OCI-LY7 (cell line): ENCODE data around the gene OR2V2. TPM values are rescaled to one million over a fixed set of nuclear protein-coding genes. Genes with fewer than 3 reads are reported as not detected.
"Not testable (repeated sequence)": the region's sequence is repeated elsewhere in the genome, so short reads cannot be mapped to it uniquely, and the experiment has no call there.

Experiments
- BruUV-seq: library from RNA; stranded (reverse); fragments of 400-500 nt; replicated peaks from 2 replicates; lab custom pipeline; 2021; lab: Mats Ljungman, UMichigan
- CTCF ChIA-PET: fragments of 300-600 bp; sonication (Branson Sonifier 250); formaldehyde crosslinking; loops from one replicate; lab custom pipeline; 2022; ENCODE audit warnings: antibody characterized with exemption; ENCODE audit not compliant: unreplicated experiment; lab: Charles Lee
- POLR2A ChIA-PET: fragments of 300-600 bp; sonication (Branson Sonifier 250); formaldehyde crosslinking; loops from one replicate; lab custom pipeline; 2022; ENCODE audit warnings: antibody characterized with exemption; lab: Charles Lee
- DNase-seq: peaks from one replicate; pipeline ENCODE4 v3.0.0-alpha.2; 2015; ENCODE audit warnings: low spot score
- H2AFZ ChIP-seq: fragments of 200-600 bp; sonication (generic), shearing (Covaris generic); 2 replicates; pipeline ENCODE4 v1.6.1; 2014; ENCODE audit warnings: mild to moderate bottlenecking, antibody characterized with exemption, low read length, moderate library complexity
- H3K27ac ChIP-seq: fragments of 200-600 bp; sonication (generic); 2 replicates; pipeline ENCODE4 v1.5.1; 2014; ENCODE audit warnings: mixed run types, low read depth, mild to moderate bottlenecking, moderate library complexity, low read length, inconsistent platforms; ENCODE audit not compliant: poor library complexity, severe bottlenecking
- H3K36me3 ChIP-seq: fragments of 200-600 bp; sonication (generic); 2 replicates; pipeline ENCODE4 v1.6.1; 2014; ENCODE audit warnings: mild to moderate bottlenecking, antibody characterized with exemption, low read length, moderate library complexity, mixed read lengths; ENCODE audit not compliant: insufficient read depth
- H3K4me1 ChIP-seq: fragments of 200-600 bp; sonication (generic); 2 replicates; pipeline ENCODE4 v1.5.1; 2014; ENCODE audit warnings: mild to moderate bottlenecking, low read length; ENCODE audit not compliant: insufficient read depth, poor library complexity, severe bottlenecking
- H3K4me2 ChIP-seq: fragments of 200-600 bp; sonication (generic); 2 replicates; pipeline ENCODE4 v1.6.1; 2014; ENCODE audit warnings: mild to moderate bottlenecking, low read length
- H3K4me3 ChIP-seq: fragments of 200-600 bp; sonication (generic); 2 replicates; pipeline ENCODE4 v1.5.1; 2014; ENCODE audit warnings: mild to moderate bottlenecking, low read depth, low read length; ENCODE audit not compliant: poor library complexity, severe bottlenecking
- H3K79me2 ChIP-seq: fragments of 200-600 bp; sonication (generic); 2 replicates; pipeline ENCODE4 v1.6.1; 2016; ENCODE audit warnings: low read depth, mild to moderate bottlenecking, low read length, moderate library complexity, mixed read lengths; ENCODE audit not compliant: insufficient read depth
- H3K9me2 ChIP-seq: fragments of 200-600 bp; sonication (generic); 2 replicates; pipeline ENCODE4 v1.6.1; 2016; ENCODE audit warnings: mild to moderate bottlenecking, low read length, mixed read lengths; ENCODE audit not compliant: insufficient read depth
- H3K9me3 ChIP-seq: fragments of 200-600 bp; sonication (generic); 2 replicates; pipeline ENCODE4 v1.6.1; 2014; ENCODE audit warnings: mild to moderate bottlenecking, mixed run types, low read length, mixed read lengths
- H4K20me1 ChIP-seq: fragments of 200-600 bp; sonication (generic); 2 replicates; pipeline ENCODE4 v1.6.1; 2014; ENCODE audit warnings: mild to moderate bottlenecking, antibody characterized with exemption, low read length, moderate library complexity, mixed read lengths; ENCODE audit not compliant: insufficient read depth
- CTCF ChIP-seq: fragments of 200-600 bp; sonication (generic); conservative IDR thresholded peaks from 2 replicates; pipeline ENCODE4 v1.5.1; 2014; ENCODE audit warnings: mild to moderate bottlenecking, antibody characterized with exemption, low read length, moderate library complexity, mixed read lengths
- EZH2phosphoT487 ChIP-seq: fragments of 200-600 bp; sonication (generic); IDR thresholded peaks from 2 replicates; pipeline ENCODE4 v1.6.1; 2018; ENCODE audit warnings: low read depth, borderline replicate concordance, mild to moderate bottlenecking, mixed run types, antibody characterized with exemption, low read length, moderate library complexity, mixed read lengths
- intact Hi-C: fragments of 100-400 bp; cut with micrococcal nuclease; formaldehyde crosslinking; loops from one replicate; pipeline ENCODE4 v1.10.0; 2022; ENCODE audit not compliant: unreplicated experiment
- total RNA-seq, 2 experiments: library from RNA; depleted of rRNA in 1 of 2; stranded (reverse); fragments of >200 nt in 1 of 2; shearing (Covaris generic) in 1 of 2; gene quantifications; 2 replicates each; pipeline ENCODE4 v1.2.3, GENCODE V29; 2014 to 2022

The OR2V2 gene
- total RNA-seq, 2 experiments from 2014 or later, result 0.06 TPM; not detected in 1

GRCh38 chr5:181127456-181127855 is 19.9 kb upstream of the OR2V2 start:
- Histone ChIP-seq H3K4me3 (no peak overlapping the region), H3K9me2 (no peaks in the 10 kb centered on the region), H3K9me3 (no peaks in the 10 kb centered on the region), H2AFZ (no peak overlapping the region), H3K4me1 (no peaks in the 10 kb centered on the region), H3K4me2 (no peak overlapping the region), H3K27ac (no peak overlapping the region), H3K79me2 (no peaks in the 10 kb centered on the region), H3K36me3 (no peaks in the 10 kb centered on the region), H4K20me1 (no peaks in the 10 kb centered on the region)
- CTCF ChIA-PET, result no interaction called here
- no peak for DNase-seq
- POLR2A ChIA-PET, result no interaction called here
- TF ChIP-seq EZH2phosphoT487 (no peak), CTCF (no peak)
- BruUV-seq, result no TSS peak
- intact Hi-C loops, result no loop called here

DNA sequence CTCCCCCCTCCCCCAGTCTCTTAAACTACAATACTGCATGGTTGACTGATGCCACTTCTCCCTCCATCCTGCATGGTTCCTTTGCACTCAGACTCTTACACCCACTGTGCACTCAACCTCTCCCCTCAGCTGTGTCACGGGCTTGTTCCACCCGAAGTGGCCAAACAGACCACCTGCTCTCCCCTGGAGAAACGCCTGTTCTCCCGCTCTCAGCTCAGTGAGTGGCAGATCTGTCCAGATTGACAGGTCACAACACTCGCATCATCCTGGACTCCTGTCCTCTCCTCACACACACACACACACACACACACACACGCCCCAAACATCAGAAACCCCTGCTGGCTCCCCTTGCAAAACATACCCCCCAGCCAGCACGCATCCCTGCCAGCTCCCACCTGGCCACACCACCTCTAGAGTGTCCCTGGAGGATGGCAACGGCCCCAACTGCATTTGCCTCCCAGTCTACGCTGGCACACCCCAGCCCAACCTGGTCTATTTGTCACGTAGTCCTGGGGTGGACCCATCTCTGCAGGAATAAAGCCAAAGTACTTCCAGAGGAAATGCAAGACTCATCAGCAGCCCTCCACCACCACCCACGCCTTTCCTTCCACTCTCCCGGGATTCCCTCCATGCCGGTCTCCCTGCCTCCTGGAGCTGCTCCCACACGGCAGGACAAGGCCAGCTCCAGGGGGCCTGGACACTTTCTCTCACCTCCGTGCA is 19.3 kb upstream of the OR2V2 start:
- POLR2A ChIA-PET, result interaction anchor here (0.7 kb wide), 1 partner anchor 104 kb away, joined by 3 read pairs; no protein-coding TSS in a partner anchor
- no TSS peak for BruUV-seq
- DNase-seq, result no peak
- no peaks in the 10 kb centered on the region for H3K36me3 ChIP-seq
- no peaks in the 10 kb centered on the region for H3K9me3 ChIP-seq
- no peak overlapping the region for H3K4me3 ChIP-seq
- no peak overlapping the region for H3K4me2 ChIP-seq
- H3K79me2 ChIP-seq, result no peaks in the 10 kb centered on the region
- no peaks in the 10 kb centered on the region for H3K9me2 ChIP-seq
- CTCF ChIA-PET, result no interaction called here
- TF ChIP-seq EZH2phosphoT487 (no peak), CTCF (no peak)
- H3K4me1 ChIP-seq, result no peaks in the 10 kb centered on the region
- intact Hi-C loops, result no loop called here
- H2AFZ ChIP-seq, result no peak overlapping the region
- no peak overlapping the region for H3K27ac ChIP-seq
- H4K20me1 ChIP-seq, result no peaks in the 10 kb centered on the region

DNA sequence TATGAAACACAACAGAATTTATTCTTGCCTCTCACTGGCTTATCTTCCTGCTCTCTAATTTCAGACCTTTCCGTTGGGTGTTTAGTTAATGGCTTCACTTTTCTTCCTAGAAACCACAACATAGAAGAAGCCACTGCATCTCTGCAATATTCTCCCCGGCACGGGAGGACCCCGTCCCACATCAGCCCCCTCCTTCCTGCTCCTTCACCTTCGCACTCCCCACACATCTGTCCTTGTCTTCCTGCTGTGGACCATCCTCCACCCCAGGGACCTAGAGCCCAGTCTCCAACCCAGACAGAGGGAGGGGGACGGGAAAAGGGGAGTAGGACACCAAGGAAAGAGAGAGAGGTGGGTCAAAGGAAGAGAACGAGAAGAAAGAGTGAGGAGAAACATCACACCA is 17.8 kb upstream of the OR2V2 start:
- TF ChIP-seq EZH2phosphoT487 (no peak), CTCF (no peak)
- Histone ChIP-seq H3K27ac (no peak overlapping the region), H4K20me1 (no peaks in the 10 kb centered on the region), H3K9me3 (no peaks in the 10 kb centered on the region), H3K4me2 (no peak overlapping the region), H3K4me1 (no peaks in the 10 kb centered on the region), H3K79me2 (no peaks in the 10 kb centered on the region), H3K4me3 (no peak overlapping the region), H3K9me2 (no peaks in the 10 kb centered on the region), H3K36me3 (no peaks in the 10 kb centered on the region), H2AFZ (no peak overlapping the region)
- ChIA-PET POLR2A (interaction anchor here (0.7 kb wide), 1 partner anchor 75 kb away, joined by 4 read pairs; no protein-coding TSS in a partner anchor), CTCF (no interaction called here)
- BruUV-seq, result no TSS peak
- intact Hi-C loops, result no loop called here
- no peak for DNase-seq

DNA sequence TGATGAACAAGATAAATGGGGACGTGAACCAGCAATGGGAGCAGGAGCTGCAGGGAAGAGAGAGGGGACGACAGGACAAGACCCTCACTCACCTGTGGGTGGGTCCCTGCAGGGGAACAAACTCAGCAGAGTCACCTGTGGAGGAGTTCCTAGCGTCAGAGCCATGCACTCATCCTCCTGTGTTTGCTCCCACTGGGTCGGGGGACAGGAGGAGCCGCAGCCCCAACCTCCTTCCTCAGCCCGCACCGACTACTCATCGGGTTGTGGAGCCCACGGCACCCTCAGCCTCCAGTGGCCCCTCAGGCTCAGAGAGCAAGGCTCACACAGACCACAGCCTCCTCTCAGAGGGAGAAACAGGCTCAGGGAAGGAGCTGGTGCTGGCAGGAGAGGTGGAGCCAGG is 17.3 kb upstream of the OR2V2 start:
- DNase-seq, intact Hi-C loops, H3K4me3 ChIP-seq, H3K9me3 ChIP-seq, CTCF ChIA-PET, POLR2A ChIA-PET, BruUV-seq, H2AFZ ChIP-seq, H3K27ac ChIP-seq, H4K20me1 ChIP-seq, H3K9me2 ChIP-seq, H3K36me3 ChIP-seq, H3K4me1 ChIP-seq, H3K4me2 ChIP-seq, H3K79me2 ChIP-seq: not testable (repeated sequence)
